ENCODE measurements around the gene FOXP1. TPM values are rescaled to one million over a fixed set of nuclear protein-coding genes. Genes with fewer than 3 reads are reported as not detected.

The FOXP1 gene
- polyA plus RNA-seq, 1 donor from 2014 or later = 5.6 TPM

DNA sequence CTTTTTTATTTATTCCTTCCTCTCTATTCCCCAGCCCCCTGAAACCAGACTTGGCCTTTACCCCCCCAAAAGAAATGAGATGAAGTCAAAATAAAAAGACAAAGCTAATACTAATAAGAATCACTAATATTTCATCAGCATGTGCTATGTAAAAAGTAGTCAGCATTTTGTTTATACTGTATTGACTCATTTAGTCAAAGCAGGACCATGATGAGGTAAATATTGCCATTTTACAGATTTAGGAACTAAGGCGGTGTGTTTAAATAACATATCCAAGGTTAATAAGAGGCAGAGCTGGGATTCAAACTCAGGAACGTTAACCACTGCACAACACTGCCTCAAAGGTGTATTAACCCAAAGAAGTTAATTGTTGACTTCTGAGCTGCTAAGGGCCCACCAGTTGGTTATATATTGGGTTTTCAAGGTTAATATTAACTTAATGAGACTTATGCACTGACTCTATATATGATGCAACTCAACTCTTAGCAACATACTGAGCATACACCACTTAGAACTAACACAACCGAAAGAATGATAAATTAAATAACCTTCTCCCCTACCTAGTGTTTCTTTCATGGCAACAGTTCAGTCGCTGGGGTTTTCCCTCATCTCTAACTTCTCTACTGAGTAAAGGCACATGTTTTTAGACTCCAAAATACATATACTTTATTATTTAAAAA lies 34.7 kb downstream of the FOXP1 start:
- Histone ChIP-seq H3K79me2 (replicated peaks; ENCODE audit: insufficient read depth, low read length) (no peaks in the 10 kb centered on the region), H3K4me3 (ENCODE audit: low read length) (no peak overlapping the region), H3K4me2 (ENCODE audit: low read length) (no peak overlapping the region), H2AFZ (ENCODE audit: low read depth, low read length) (no peak overlapping the region), H3K9me2 (ENCODE audit: insufficient read depth, low read length) (no peaks in the 10 kb centered on the region), H3K27me3 (ENCODE audit: insufficient read depth, low read depth, low read length) (no peaks in the 10 kb centered on the region), H3F3A (ENCODE audit: insufficient read depth, low read length, poor library complexity, severe bottlenecking) (no peaks in the 10 kb centered on the region), H3K36me3 (ENCODE audit: insufficient read depth, low read length) (no peaks in the 10 kb centered on the region), H3K9me3 (ENCODE audit: low read length) (no peaks in the 10 kb centered on the region), H3K27ac (ENCODE audit: low read length) (no peak overlapping the region), H3K9ac (ENCODE audit: low read length) (no peak overlapping the region), H4K20me1 (ENCODE audit: insufficient read depth) (no peaks in the 10 kb centered on the region)
- TF ChIP-seq, protein P1, sequence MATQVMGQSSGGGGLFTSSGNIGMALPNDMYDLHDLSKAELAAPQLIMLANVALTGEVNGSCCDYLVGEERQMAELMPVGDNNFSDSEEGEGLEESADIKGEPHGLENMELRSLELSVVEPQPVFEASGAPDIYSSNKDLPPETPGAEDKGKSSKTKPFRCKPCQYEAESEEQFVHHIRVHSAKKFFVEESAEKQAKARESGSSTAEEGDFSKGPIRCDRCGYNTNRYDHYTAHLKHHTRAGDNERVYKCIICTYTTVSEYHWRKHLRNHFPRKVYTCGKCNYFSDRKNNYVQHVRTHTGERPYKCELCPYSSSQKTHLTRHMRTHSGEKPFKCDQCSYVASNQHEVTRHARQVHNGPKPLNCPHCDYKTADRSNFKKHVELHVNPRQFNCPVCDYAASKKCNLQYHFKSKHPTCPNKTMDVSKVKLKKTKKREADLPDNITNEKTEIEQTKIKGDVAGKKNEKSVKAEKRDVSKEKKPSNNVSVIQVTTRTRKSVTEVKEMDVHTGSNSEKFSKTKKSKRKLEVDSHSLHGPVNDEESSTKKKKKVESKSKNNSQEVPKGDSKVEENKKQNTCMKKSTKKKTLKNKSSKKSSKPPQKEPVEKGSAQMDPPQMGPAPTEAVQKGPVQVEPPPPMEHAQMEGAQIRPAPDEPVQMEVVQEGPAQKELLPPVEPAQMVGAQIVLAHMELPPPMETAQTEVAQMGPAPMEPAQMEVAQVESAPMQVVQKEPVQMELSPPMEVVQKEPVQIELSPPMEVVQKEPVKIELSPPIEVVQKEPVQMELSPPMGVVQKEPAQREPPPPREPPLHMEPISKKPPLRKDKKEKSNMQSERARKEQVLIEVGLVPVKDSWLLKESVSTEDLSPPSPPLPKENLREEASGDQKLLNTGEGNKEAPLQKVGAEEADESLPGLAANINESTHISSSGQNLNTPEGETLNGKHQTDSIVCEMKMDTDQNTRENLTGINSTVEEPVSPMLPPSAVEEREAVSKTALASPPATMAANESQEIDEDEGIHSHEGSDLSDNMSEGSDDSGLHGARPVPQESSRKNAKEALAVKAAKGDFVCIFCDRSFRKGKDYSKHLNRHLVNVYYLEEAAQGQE (IDR thresholded peaks at IDR 0.05; ENCODE audit: borderline replicate concordance) = no peak
- TF ChIP-seq EZH2 (IDR thresholded peaks at IDR 0.05; ENCODE audit: borderline replicate concordance, insufficient read depth, low read length, poor library complexity, severe bottlenecking) (no peak), POLR2AphosphoS5 (IDR thresholded peaks at IDR 0.05) (no peak), MXI1 (conservative IDR thresholded peaks at IDR 0.05; ENCODE audit: poor library complexity, severe bottlenecking) (no peak), TAF1 (IDR thresholded peaks at IDR 0.05; ENCODE audit: low read depth) (no peak), SMC3 (conservative IDR thresholded peaks at IDR 0.05; ENCODE audit: poor library complexity) (no peak), RAD21 (conservative IDR thresholded peaks at IDR 0.05) (no peak), EP300 (conservative IDR thresholded peaks at IDR 0.05; ENCODE audit: poor library complexity, severe bottlenecking) (no peak)

- Histone ChIP-seq H3K9me2 (ENCODE audit: insufficient read depth, low read length) (no peaks in the 10 kb centered on the region), H3K27ac (ENCODE audit: low read length) (no peak overlapping the region), H3K9me3 (ENCODE audit: low read length) (no peaks in the 10 kb centered on the region), H2AFZ (ENCODE audit: low read depth, low read length) (no peak overlapping the region), H3K36me3 (ENCODE audit: insufficient read depth, low read length) (no peaks in the 10 kb centered on the region), H4K20me1 (ENCODE audit: insufficient read depth) (no peaks in the 10 kb centered on the region), H3K4me2 (ENCODE audit: low read length) (no peak overlapping the region), H3K4me3 (ENCODE audit: low read length) (no peak overlapping the region), H3F3A (ENCODE audit: insufficient read depth, low read length, poor library complexity, severe bottlenecking) (no peaks in the 10 kb centered on the region), H3K9ac (ENCODE audit: low read length) (no peak overlapping the region), H3K79me2 (replicated peaks; ENCODE audit: insufficient read depth, low read length) (no peaks in the 10 kb centered on the region), H3K27me3 (ENCODE audit: insufficient read depth, low read depth, low read length) (no peaks in the 10 kb centered on the region)
- TF ChIP-seq RAD21 (conservative IDR thresholded peaks at IDR 0.05) = no peak
- TF ChIP-seq MXI1 (conservative IDR thresholded peaks at IDR 0.05; ENCODE audit: poor library complexity, severe bottlenecking) = no peak
- no peak for TF ChIP-seq EZH2 (IDR thresholded peaks at IDR 0.05; ENCODE audit: borderline replicate concordance, insufficient read depth, low read length, poor library complexity, severe bottlenecking)
- no peak for TF ChIP-seq EP300 (conservative IDR thresholded peaks at IDR 0.05; ENCODE audit: poor library complexity, severe bottlenecking)
- TF ChIP-seq, protein P2, sequence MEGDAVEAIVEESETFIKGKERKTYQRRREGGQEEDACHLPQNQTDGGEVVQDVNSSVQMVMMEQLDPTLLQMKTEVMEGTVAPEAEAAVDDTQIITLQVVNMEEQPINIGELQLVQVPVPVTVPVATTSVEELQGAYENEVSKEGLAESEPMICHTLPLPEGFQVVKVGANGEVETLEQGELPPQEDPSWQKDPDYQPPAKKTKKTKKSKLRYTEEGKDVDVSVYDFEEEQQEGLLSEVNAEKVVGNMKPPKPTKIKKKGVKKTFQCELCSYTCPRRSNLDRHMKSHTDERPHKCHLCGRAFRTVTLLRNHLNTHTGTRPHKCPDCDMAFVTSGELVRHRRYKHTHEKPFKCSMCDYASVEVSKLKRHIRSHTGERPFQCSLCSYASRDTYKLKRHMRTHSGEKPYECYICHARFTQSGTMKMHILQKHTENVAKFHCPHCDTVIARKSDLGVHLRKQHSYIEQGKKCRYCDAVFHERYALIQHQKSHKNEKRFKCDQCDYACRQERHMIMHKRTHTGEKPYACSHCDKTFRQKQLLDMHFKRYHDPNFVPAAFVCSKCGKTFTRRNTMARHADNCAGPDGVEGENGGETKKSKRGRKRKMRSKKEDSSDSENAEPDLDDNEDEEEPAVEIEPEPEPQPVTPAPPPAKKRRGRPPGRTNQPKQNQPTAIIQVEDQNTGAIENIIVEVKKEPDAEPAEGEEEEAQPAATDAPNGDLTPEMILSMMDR (IDR thresholded peaks at IDR 0.05; ENCODE audit: poor library complexity, severe bottlenecking) = no peak
- TF ChIP-seq, protein P1 (IDR thresholded peaks at IDR 0.05; ENCODE audit: borderline replicate concordance) = no peak
- TF ChIP-seq POLR2AphosphoS5 (IDR thresholded peaks at IDR 0.05) = no peak
- TF ChIP-seq SMC3 (conservative IDR thresholded peaks at IDR 0.05; ENCODE audit: poor library complexity) = no peak
- no peak for TF ChIP-seq TAF1 (IDR thresholded peaks at IDR 0.05; ENCODE audit: low read depth)
Measured at GRCh38 chr3:71547249-71548198, 36.0 kb downstream of the FOXP1 start.
